ENCODE measurements around the gene KIAA1210.

GRCh38 chrX:119130911-119131310, 3.3 kb upstream of the KIAA1210 start:
- TF ChIP-seq CTCF (conservative IDR thresholded peaks at IDR 0.05 in 1 of 2, IDR thresholded peaks at IDR 0.05 in 1 of 2; ENCODE audit: low read depth in 1 of 2, low read length in 2 of 2) (no peak), EZH2 (IDR thresholded peaks at IDR 0.05; ENCODE audit: low read length, missing control alignments) (no peak)

All from fibroblast of lung (primary cell).